ENCODE results near the gene DCAF15.

DNA sequence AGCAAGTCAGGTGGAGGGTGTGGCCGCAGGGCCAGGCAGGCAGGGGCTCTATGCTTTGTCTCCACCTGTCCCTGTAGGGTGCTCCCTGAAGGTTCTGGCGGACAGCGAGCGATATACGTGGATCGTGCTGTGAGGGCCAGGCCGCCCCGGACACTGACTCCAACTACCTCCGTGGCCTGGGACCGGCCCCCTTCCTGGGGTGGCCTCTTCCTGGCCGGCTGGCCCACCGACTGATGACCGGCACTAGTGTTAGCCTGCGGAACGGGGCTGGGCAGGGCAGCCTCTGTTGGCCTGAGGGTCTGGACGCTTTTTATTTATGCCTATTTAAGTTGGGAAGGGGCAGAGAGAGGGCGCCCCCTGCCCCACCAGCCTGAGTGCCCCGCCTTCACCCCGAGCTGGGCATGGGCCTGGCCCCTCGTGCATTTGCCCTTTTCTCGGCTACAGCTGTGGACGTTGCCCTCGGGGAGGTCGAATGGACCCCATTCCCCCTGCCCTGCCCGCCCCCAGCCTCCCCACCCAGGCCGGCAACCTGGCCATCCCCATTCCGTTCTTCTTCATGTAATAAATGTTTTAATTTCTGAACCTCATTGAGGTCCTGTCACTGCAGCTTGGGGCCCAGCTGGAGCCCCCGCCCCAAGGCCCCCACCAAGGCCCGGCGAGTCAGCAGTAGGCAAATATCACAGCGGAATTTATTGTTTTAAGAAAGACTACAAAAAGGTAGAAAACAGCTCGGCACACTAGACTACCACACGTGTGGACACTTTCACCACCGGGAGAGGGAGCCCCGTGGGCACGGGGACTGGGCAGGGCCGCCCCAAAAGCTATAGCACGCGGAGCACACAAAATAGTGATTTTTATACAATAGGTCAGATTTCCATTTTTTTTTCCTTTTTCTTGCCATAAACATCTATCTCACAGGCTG, 8.8 kb downstream of the DCAF15 start:
- TF ChIP-seq, protein P1, sequence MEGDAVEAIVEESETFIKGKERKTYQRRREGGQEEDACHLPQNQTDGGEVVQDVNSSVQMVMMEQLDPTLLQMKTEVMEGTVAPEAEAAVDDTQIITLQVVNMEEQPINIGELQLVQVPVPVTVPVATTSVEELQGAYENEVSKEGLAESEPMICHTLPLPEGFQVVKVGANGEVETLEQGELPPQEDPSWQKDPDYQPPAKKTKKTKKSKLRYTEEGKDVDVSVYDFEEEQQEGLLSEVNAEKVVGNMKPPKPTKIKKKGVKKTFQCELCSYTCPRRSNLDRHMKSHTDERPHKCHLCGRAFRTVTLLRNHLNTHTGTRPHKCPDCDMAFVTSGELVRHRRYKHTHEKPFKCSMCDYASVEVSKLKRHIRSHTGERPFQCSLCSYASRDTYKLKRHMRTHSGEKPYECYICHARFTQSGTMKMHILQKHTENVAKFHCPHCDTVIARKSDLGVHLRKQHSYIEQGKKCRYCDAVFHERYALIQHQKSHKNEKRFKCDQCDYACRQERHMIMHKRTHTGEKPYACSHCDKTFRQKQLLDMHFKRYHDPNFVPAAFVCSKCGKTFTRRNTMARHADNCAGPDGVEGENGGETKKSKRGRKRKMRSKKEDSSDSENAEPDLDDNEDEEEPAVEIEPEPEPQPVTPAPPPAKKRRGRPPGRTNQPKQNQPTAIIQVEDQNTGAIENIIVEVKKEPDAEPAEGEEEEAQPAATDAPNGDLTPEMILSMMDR (IDR thresholded peaks at IDR 0.05; ENCODE audit: low read depth, low read length) = no peak
- TF ChIP-seq EZH2phosphoT487 (IDR thresholded peaks at IDR 0.05; ENCODE audit: low read depth) = no peak

Measured in OCI-LY3 (cell line).